Endothelial cell of hepatic sinusoid (primary cell): ENCODE measurements around the gene LCN6.

Source experiments
- in situ Hi-C: cut with HindIII; loops from 2 replicates; pipeline ENCODE4 v1.10.0; 2017; ENCODE audit warnings: low sequenced_read_pairs

LCN6 gene

GRCh38 chr9:136728080-136728547, 20.2 kb downstream of the LCN6 start:
- in situ Hi-C loops, result no loop called here

- in situ Hi-C loops, result no loop called here
These were observed 21.6 kb downstream of the LCN6 start for GRCh38 chr9:136726631-136727191.

- in situ Hi-C loops, result no loop called here
These were observed 22.2 kb downstream of the LCN6 start for GRCh38 chr9:136726118-136726517.

- in situ Hi-C loops, result no loop called here
These were observed 22.7 kb downstream of the LCN6 start for GRCh38 chr9:136725612-136726011.

GRCh38 chr9:136724772-136725171, 23.6 kb downstream of the LCN6 start:
- in situ Hi-C loops, result no loop called here

GRCh38 chr9:136723989-136724388, 24.3 kb downstream of the LCN6 start:
- in situ Hi-C loops, result no loop called here

GRCh38 chr9:136723362-136723976, 24.9 kb downstream of the LCN6 start:
- in situ Hi-C loops, result no loop called here

- in situ Hi-C loops, result no loop called here
These were observed 25.4 kb downstream of the LCN6 start for GRCh38 chr9:136722969-136723356.

- in situ Hi-C loops, result no loop called here
These were observed 26.0 kb downstream of the LCN6 start for GRCh38 chr9:136722093-136722968.

- in situ Hi-C loops, result no loop called here
These were observed 26.8 kb downstream of the LCN6 start for GRCh38 chr9:136721339-136722092.

- in situ Hi-C loops, result no loop called here
These were observed 27.4 kb downstream of the LCN6 start for GRCh38 chr9:136720898-136721338.

GRCh38 chr9:136720251-136720897, 28.0 kb downstream of the LCN6 start:
- in situ Hi-C loops, result no loop called here

GRCh38 chr9:136719195-136719880, 29.0 kb downstream of the LCN6 start:
- in situ Hi-C loops, result no loop called here

- in situ Hi-C loops, result no loop called here
These were observed 29.8 kb downstream of the LCN6 start for GRCh38 chr9:136718345-136719194.

- in situ Hi-C loops, result no loop called here
These were observed 30.9 kb downstream of the LCN6 start for GRCh38 chr9:136717399-136717798.

- in situ Hi-C loops, result loop anchor here (5.0 kb wide), 3 partner anchors 52 to 228 kb away; no protein-coding TSS in a partner anchor
These were observed 33.4 kb downstream of the LCN6 start for GRCh38 chr9:136714893-136715274.

- in situ Hi-C loops, result loop anchor here (5.0 kb wide), 3 partner anchors 53 to 227 kb away; no protein-coding TSS in a partner anchor
These were observed 34.0 kb downstream of the LCN6 start for GRCh38 chr9:136714096-136714892.

GRCh38 chr9:136713550-136713949, 34.8 kb downstream of the LCN6 start:
- in situ Hi-C loops, result loop anchor here (5.0 kb wide), 3 partner anchors 54 to 226 kb away; no protein-coding TSS in a partner anchor
